Cerebellar nuclear complex (tissue), 1 donor: ENCODE measurements around the gene SLC23A2.

Source experiments
- DNase-seq, 2 experiments: peaks; one replicate each; lab custom pipeline; 2025; lab: John Stamatoyannopoulos, UW

The SLC23A2 gene

GRCh38 chr20:4844751-4845465, 156.4 kb downstream of the SLC23A2 start:
- DNase-seq = no peak

- DNase-seq = no peak
Measured at GRCh38 chr20:4844325-4844724, 157.0 kb downstream of the SLC23A2 start.

- no peak for DNase-seq
Measured at GRCh38 chr20:4840801-4841200, 160.5 kb downstream of the SLC23A2 start.

- no peak for DNase-seq
Measured at GRCh38 chr20:4838526-4838925, 162.8 kb downstream of the SLC23A2 start.

GRCh38 chr20:4837760-4838159, 163.6 kb downstream of the SLC23A2 start:
- no peak for DNase-seq

- no peak for DNase-seq
Measured at GRCh38 chr20:4836935-4837334, 164.4 kb downstream of the SLC23A2 start.

GRCh38 chr20:4836473-4836872, 164.8 kb downstream of the SLC23A2 start:
- DNase-seq = no peak

- DNase-seq = no peak
Measured at GRCh38 chr20:4835244-4836177, 165.8 kb downstream of the SLC23A2 start.

GRCh38 chr20:4833074-4833728, 168.1 kb downstream of the SLC23A2 start:
- DNase-seq = no peak

- no peak for DNase-seq
Measured at GRCh38 chr20:4832469-4832868, 168.8 kb downstream of the SLC23A2 start.

GRCh38 chr20:4830696-4831095, 170.6 kb downstream of the SLC23A2 start:
- DNase-seq = no peak

- DNase-seq = no peak
Measured at GRCh38 chr20:4830259-4830658, 171.1 kb downstream of the SLC23A2 start.

- DNase-seq = no peak
Measured at GRCh38 chr20:4829514-4830215, 171.6 kb downstream of the SLC23A2 start.

- no peak for DNase-seq
Measured at GRCh38 chr20:4828830-4829513, 172.3 kb downstream of the SLC23A2 start.

GRCh38 chr20:4821590-4821989, 179.7 kb downstream of the SLC23A2 start:
- no peak for DNase-seq

GRCh38 chr20:4820806-4821518, 180.3 kb downstream of the SLC23A2 start:
- peak in 1 of 2 experiments; percentile 71 for DNase-seq

GRCh38 chr20:4819901-4820300, 181.4 kb downstream of the SLC23A2 start:
- no peak for DNase-seq

GRCh38 chr20:4817230-4817671, 184.1 kb downstream of the SLC23A2 start:
- no peak for DNase-seq

- no peak for DNase-seq
Measured at GRCh38 chr20:4815628-4816027, 185.7 kb downstream of the SLC23A2 start.

GRCh38 chr20:4814696-4815252, 186.5 kb downstream of the SLC23A2 start:
- no peak for DNase-seq
